GM19239 (cell line): ENCODE measurements around the gene MAP7D1.

Experiments used
- DNase-seq: peaks from one replicate; pipeline ENCODE4 v3.0.0; 2011; ENCODE audit warnings: low spot score; ENCODE audit not compliant: insufficient read length
- FAIRE-seq: peaks from 2 replicates; lab custom pipeline; 2011; peaks lifted over from hg19 to GRCh38; lab: Jason Lieb, UNC

The MAP7D1 gene

GRCh38 chr1:36164361-36164760, 8.4 kb downstream of the MAP7D1 start:
- FAIRE-seq = no peak

GRCh38 chr1:36165145-36165544, 9.2 kb downstream of the MAP7D1 start:
- no peak for FAIRE-seq
- no peak for DNase-seq

More at GRCh38 chr1:36164361-36164760, 8.4 kb downstream of the MAP7D1 start:
- no peak for DNase-seq

- DNase-seq = no peak
- FAIRE-seq = no peak
Measured at GRCh38 chr1:36166136-36166535, 10.2 kb downstream of the MAP7D1 start.

GRCh38 chr1:36166938-36167905, 11.3 kb downstream of the MAP7D1 start:
- DNase-seq = no peak
- no peak for FAIRE-seq

GRCh38 chr1:36168514-36168913, 12.6 kb downstream of the MAP7D1 start:
- FAIRE-seq = no peak
- DNase-seq = no peak

- DNase-seq (no peak), FAIRE-seq (no peak)
Measured at GRCh38 chr1:36170643-36171412, 14.9 kb downstream of the MAP7D1 start.

- FAIRE-seq (no peak), DNase-seq (no peak)
Measured at GRCh38 chr1:36172017-36172747, 16.2 kb downstream of the MAP7D1 start.

- FAIRE-seq (no peak), DNase-seq (no peak)
Measured at GRCh38 chr1:36172983-36173382, 17.0 kb downstream of the MAP7D1 start.

GRCh38 chr1:36174713-36175112, 18.8 kb downstream of the MAP7D1 start:
- FAIRE-seq = no peak
- no peak for DNase-seq

- FAIRE-seq (no peak), DNase-seq (peak; percentile 54)
Measured at GRCh38 chr1:36175137-36176095, 19.5 kb downstream of the MAP7D1 start.

GRCh38 chr1:36176106-36176949, 20.4 kb downstream of the MAP7D1 start:
- DNase-seq (no peak), FAIRE-seq (no peak)

GRCh38 chr1:36177589-36178431, 21.9 kb downstream of the MAP7D1 start:
- DNase-seq = no peak
- FAIRE-seq = no peak

- FAIRE-seq = no peak
- DNase-seq = no peak
Measured at GRCh38 chr1:36178471-36179219, 22.7 kb downstream of the MAP7D1 start.

- no peak for FAIRE-seq
Measured at GRCh38 chr1:36179220-36179600, 23.2 kb downstream of the MAP7D1 start.

GRCh38 chr1:36182734-36183133, 26.8 kb downstream of the MAP7D1 start:
- no peak for DNase-seq
- FAIRE-seq = no peak

More at GRCh38 chr1:36179220-36179600, 23.2 kb downstream of the MAP7D1 start:
- DNase-seq = no peak

GRCh38 chr1:36183309-36183856, 27.4 kb downstream of the MAP7D1 start:
- DNase-seq (no peak), FAIRE-seq (no peak)
